Activated T-helper 17 cell treated with anti-CD3 and anti-CD28 coated beads, Interleukin-2, amount 50 U/mL, for 72 hours (primary cell): Measurements from ENCODE around the gene INTS14. TPM values are rescaled to one million over a fixed set of nuclear protein-coding genes. Genes with fewer than 3 reads are reported as not detected.
"Not testable (repeated sequence)": the region's sequence is repeated elsewhere in the genome, so short reads cannot be mapped to it uniquely, and the experiment has no call there.

ENCODE experiments used
- ATAC-seq: fragments of 150-1000 bp; cut with Tn5 transposase; replicated peaks from 2 replicates; pipeline ENCODE4 v1.10.0; 2021; ENCODE audit warnings: mild to moderate bottlenecking, moderate library complexity
- H3K27ac Mint-ChIP-seq: one replicate; pipeline ENCODE4 v1.8.0; 2022; ENCODE audit warnings: mixed read lengths
- H3K27me3 Mint-ChIP-seq: one replicate; pipeline ENCODE4 v1.8.0; 2022; ENCODE audit warnings: mixed read lengths
- H3K36me3 Mint-ChIP-seq: one replicate; pipeline ENCODE4 v1.8.0; 2022; ENCODE audit warnings: low read depth, mild to moderate bottlenecking, mixed read lengths
- H3K4me1 Mint-ChIP-seq: one replicate; pipeline ENCODE4 v1.8.0; 2022; ENCODE audit warnings: mixed read lengths
- H3K4me3 Mint-ChIP-seq: one replicate; pipeline ENCODE4 v1.8.0; 2022; ENCODE audit warnings: mild to moderate bottlenecking, mixed read lengths
- H3K9me3 Mint-ChIP-seq: one replicate; pipeline ENCODE4 v1.8.0; 2022; ENCODE audit warnings: mixed read lengths
- total RNA-seq, 2 donors: library from RNA; stranded (reverse); gene quantifications; one replicate each; pipeline ENCODE4 v1.2.3, GENCODE V29; 2022

The INTS14 gene
- total RNA-seq, 2 donors from 2014 or later, result 40.0 to 77.6 TPM

GRCh38 chr15:65618560-65619109 is 7.7 kb upstream of the INTS14 start:
- no peak for ATAC-seq
- Mint-ChIP-seq H3K36me3 (no peaks in the 10 kb centered on the region), H3K4me3 (no peak overlapping the region), H3K9me3 (no peaks in the 10 kb centered on the region), H3K4me1 (no peaks in the 10 kb centered on the region), H3K27ac (no peak overlapping the region), H3K27me3 (no peaks in the 10 kb centered on the region)

DNA sequence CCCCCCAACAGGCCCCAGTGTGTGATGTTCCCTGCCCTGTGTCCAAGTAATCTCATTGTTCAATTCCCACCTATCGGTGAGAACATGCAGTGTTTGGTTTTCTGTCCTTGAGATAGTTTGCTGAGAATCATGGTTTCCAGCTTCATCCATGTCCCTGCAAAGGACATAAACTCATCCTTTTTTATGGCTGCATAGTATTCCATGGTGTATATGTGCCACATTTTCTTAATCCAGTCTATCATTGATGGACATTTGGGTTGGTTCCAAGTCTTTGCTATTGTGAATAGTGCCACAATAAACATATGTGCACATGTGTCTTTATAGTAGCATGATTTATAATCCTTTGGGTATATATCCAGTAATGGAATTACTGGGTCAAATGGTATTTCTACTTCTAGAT is 5.0 kb upstream of the INTS14 start:
- ATAC-seq, H3K4me1 Mint-ChIP-seq, H3K36me3 Mint-ChIP-seq, H3K27ac Mint-ChIP-seq, H3K27me3 Mint-ChIP-seq, H3K4me3 Mint-ChIP-seq, H3K9me3 Mint-ChIP-seq: not testable (repeated sequence)

DNA sequence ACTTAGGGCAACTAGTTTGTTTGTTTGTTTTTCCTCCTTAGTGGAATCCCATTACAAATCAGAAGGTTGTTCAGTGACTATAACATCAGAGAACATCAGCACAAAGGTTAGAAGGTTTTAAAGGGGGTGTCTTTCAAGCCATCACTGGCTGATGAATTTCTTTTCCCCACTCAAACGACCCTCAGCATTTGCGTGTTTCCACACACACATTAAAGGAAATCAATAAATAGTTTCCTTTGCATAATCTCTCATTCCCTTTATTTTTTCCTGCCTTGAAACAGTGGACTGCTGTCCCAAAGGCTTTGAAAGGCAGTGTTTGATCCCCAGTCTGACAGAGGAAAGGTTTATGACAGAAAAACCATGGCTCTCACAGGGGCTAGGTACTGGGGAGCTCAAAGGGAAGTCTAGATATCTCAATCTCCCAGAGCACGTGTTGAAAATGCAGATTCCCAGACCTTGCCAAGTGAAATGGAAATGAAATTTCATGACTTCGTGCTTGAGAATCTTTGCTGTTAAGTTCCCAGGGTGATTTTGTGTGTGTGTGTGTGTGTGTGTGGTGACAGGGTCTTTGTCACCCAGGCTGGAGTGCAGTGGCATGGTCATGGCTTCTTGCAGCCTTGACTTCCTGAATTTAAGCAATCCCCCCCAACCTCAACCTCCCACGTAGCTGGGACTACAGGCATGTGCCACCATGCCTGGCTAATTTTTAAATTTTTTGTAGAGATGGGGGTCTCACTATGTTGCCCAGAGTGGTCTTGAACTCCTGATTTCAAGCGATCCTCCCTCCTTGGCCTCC is 2.2 kb upstream of the INTS14 start:
- Mint-ChIP-seq H3K4me3 (no peak overlapping the region), H3K36me3 (no peaks in the 10 kb centered on the region), H3K27ac (peak overlapping the region; percentile 98), H3K4me1 (peaks cover 13% of the 10 kb centered on the region), H3K27me3 (no peaks in the 10 kb centered on the region), H3K9me3 (no peaks in the 10 kb centered on the region)
- no peak for ATAC-seq

DNA sequence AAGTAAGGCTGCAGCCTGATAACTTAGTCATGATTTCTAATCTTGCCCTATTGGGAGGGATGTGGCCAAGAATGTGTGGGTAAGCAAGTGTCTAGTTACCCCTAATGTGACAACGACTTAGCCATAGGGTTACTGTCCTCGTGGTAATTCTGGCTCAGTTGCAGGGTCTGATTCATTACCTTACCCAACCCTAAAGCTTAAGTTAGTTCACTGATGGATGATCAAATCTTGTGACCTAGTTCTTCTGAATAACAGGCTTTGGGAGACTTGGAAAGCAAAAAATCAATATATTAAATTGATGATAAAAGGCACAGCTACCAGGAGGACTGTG is 1.6 kb upstream of the INTS14 start:
- Mint-ChIP-seq H3K4me3 (peak overlapping the region; percentile 97), H3K4me1 (peaks cover 13% of the 10 kb centered on the region), H3K27me3 (no peaks in the 10 kb centered on the region), H3K27ac (peak overlapping the region; percentile 98), H3K9me3 (no peaks in the 10 kb centered on the region), H3K36me3 (peaks cover under 1% of the 10 kb centered on the region)
- peak; percentile 13 for ATAC-seq

DNA sequence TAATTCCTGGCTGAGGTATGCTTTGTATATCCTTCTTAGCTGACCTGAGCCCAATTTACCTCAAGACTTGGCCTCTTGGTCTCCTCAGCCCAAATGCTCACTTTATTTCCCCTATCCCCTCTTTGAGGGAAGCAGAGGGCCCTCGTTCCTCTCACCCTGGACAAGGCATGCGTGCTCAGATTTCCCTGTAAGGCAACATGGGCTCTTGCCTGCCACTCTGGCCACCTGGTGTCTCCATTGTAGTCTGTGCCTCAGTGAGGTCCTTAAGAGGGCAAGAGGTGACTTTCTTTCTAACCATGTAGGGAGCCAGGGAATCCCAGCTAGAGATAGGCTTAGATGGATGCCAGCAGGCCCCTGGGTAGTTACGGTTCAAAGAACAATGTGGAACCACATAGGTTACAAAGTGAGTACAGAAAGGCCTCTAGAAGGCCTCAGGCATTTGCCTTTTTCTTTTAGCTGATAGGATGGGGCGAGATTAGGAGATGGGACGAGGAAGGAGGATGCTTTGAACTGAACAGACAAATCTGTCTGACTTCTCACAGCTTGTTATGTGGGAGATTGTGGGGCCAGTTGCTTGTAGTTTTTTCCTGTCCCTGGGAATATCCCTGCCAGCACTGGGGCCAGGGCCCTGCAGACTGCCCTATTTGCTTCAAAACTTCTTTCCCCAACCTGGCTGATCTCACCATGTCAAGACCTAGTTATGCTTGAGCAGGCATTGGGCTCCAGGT is 1.1 kb upstream of the INTS14 start:
- H3K9me3 Mint-ChIP-seq, result no peaks in the 10 kb centered on the region
- H3K27ac Mint-ChIP-seq, result peak overlapping the region; percentile 98
- ATAC-seq, result no peak
- peak overlapping the region; percentile 97 for H3K4me3 Mint-ChIP-seq
- peaks cover 13% of the 10 kb centered on the region for H3K4me1 Mint-ChIP-seq
- H3K36me3 Mint-ChIP-seq, result peaks cover 6% of the 10 kb centered on the region
- no peaks in the 10 kb centered on the region for H3K27me3 Mint-ChIP-seq

DNA sequence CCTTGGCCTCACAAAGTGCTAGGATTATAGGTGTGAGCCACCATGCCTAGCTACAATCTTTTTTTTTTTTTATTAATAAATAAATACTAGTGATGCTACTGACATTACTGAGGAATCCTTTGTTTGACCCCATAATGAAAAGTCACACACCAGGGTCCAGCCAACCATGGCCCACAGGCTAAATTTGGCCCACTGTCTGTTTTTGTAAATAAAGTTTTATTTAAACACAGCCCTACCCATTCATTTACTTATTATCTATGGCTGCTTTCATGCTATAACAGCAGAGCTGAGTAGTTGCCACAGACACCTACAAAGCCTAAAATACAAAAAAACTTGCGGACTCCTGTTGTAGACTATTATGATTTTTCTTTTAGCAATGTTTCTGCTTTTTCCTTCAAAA is 7.4 kb downstream of the INTS14 start:
- Mint-ChIP-seq H3K27me3 (no peaks in the 10 kb centered on the region), H3K36me3 (peaks cover 76% of the 10 kb centered on the region), H3K9me3 (no peaks in the 10 kb centered on the region), H3K4me3 (no peak overlapping the region), H3K4me1 (no peaks in the 10 kb centered on the region), H3K27ac (no peak overlapping the region)
- ATAC-seq, result no peak

- Mint-ChIP-seq H3K4me1 (no peaks in the 10 kb centered on the region), H3K27me3 (no peaks in the 10 kb centered on the region), H3K27ac (no peak overlapping the region), H3K4me3 (no peak overlapping the region), H3K36me3 (peaks cover 80% of the 10 kb centered on the region), H3K9me3 (no peaks in the 10 kb centered on the region)
- ATAC-seq, result no peak
These were observed 7.8 kb downstream of the INTS14 start for GRCh38 chr15:65603134-65603533.

GRCh38 chr15:65599677-65600076 is 11.3 kb downstream of the INTS14 start:
- no peak for ATAC-seq
- H3K4me3 Mint-ChIP-seq, result no peak overlapping the region
- peaks cover 95% of the 10 kb centered on the region for H3K36me3 Mint-ChIP-seq
- H3K27me3 Mint-ChIP-seq, result no peaks in the 10 kb centered on the region
- no peak overlapping the region for H3K27ac Mint-ChIP-seq
- H3K4me1 Mint-ChIP-seq, result no peaks in the 10 kb centered on the region
- no peaks in the 10 kb centered on the region for H3K9me3 Mint-ChIP-seq

GRCh38 chr15:65598468-65598867 is 12.5 kb downstream of the INTS14 start:
- no peaks in the 10 kb centered on the region for H3K27me3 Mint-ChIP-seq
- H3K9me3 Mint-ChIP-seq, result no peaks in the 10 kb centered on the region
- H3K36me3 Mint-ChIP-seq, result peaks cover 95% of the 10 kb centered on the region
- H3K4me3 Mint-ChIP-seq, result no peak overlapping the region
- H3K4me1 Mint-ChIP-seq, result no peaks in the 10 kb centered on the region
- H3K27ac Mint-ChIP-seq, result no peak overlapping the region
- ATAC-seq, result no peak

GRCh38 chr15:65595960-65596359 is 15.0 kb downstream of the INTS14 start:
- Mint-ChIP-seq H3K4me3 (no peak overlapping the region), H3K36me3 (peaks cover 96% of the 10 kb centered on the region), H3K27me3 (no peaks in the 10 kb centered on the region), H3K27ac (no peak overlapping the region), H3K9me3 (no peaks in the 10 kb centered on the region), H3K4me1 (no peaks in the 10 kb centered on the region)
- ATAC-seq, result no peak

DNA sequence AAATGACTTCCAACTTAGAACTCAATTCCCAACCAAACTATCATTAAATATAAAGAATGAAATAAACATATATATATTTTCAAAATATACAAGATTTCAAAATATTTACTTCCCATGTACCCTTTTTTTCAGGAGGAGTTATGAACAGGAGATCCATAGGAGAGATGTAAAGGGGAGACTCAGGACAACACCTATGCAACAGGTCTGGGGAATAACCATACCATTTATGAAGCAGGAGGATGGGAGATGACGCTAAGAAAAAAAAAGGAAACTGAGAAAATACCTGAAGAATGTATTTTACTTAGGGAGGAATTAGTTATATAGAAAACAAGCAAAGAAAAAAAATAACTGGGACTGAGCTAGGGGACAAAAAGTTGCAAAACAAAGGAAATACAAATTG is 23.8 kb downstream of the INTS14 start:
- H3K27ac Mint-ChIP-seq, result no peak overlapping the region

GRCh38 chr15:65584241-65584640 is 26.7 kb downstream of the INTS14 start:
- peaks cover 82% of the 10 kb centered on the region for H3K36me3 Mint-ChIP-seq
- peak overlapping the region; percentile 25 for H3K4me3 Mint-ChIP-seq

More for the DNA sequence above, 23.8 kb downstream of the INTS14 start:
- no peaks in the 10 kb centered on the region for H3K27me3 Mint-ChIP-seq
- peaks cover 82% of the 10 kb centered on the region for H3K36me3 Mint-ChIP-seq
- H3K4me1 Mint-ChIP-seq, result peaks cover 14% of the 10 kb centered on the region
- H3K9me3 Mint-ChIP-seq, result no peaks in the 10 kb centered on the region
- ATAC-seq, result no peak
- H3K4me3 Mint-ChIP-seq, result no peak overlapping the region

DNA sequence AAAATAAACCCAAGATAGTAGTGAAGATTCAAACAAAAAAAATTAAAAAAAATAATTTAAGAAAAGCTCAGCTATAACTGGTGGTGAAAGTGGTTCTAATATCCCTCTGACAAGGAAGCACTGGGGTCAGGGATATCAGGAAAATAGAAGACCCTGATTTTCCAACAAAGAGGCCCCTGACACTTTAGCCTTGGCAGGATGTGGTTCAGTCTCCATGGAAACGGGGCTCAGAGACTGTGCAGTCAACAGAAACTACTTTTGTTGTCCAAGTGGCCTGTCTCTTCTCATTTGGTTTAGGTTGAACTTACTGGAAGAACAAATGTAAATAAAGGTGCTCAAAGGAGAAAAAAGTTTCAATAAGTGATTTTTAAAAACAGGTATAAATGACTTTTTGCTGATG is 27.2 kb downstream of the INTS14 start:
- H3K27me3 Mint-ChIP-seq, result no peaks in the 10 kb centered on the region
- peak overlapping the region; percentile 25 for H3K4me3 Mint-ChIP-seq
- peak; percentile 88 for ATAC-seq
- H3K36me3 Mint-ChIP-seq, result peaks cover 86% of the 10 kb centered on the region
- no peaks in the 10 kb centered on the region for H3K9me3 Mint-ChIP-seq
- H3K4me1 Mint-ChIP-seq, result peaks cover 14% of the 10 kb centered on the region
- H3K27ac Mint-ChIP-seq, result peak overlapping the region; percentile 71

More at GRCh38 chr15:65584241-65584640, 26.7 kb downstream of the INTS14 start:
- H3K9me3 Mint-ChIP-seq, result no peaks in the 10 kb centered on the region
- no peak for ATAC-seq
- peaks cover 14% of the 10 kb centered on the region for H3K4me1 Mint-ChIP-seq
- peak overlapping the region; percentile 71 for H3K27ac Mint-ChIP-seq
- no peaks in the 10 kb centered on the region for H3K27me3 Mint-ChIP-seq

- Mint-ChIP-seq H3K4me1 (peaks cover 7% of the 10 kb centered on the region), H3K9me3 (no peaks in the 10 kb centered on the region), H3K27ac (peak overlapping the region; percentile 56), H3K27me3 (no peaks in the 10 kb centered on the region), H3K4me3 (no peak overlapping the region), H3K36me3 (peaks cover 92% of the 10 kb centered on the region)
- no peak for ATAC-seq
These were observed 30.6 kb downstream of the INTS14 start for GRCh38 chr15:65580287-65580686.

GRCh38 chr15:65579762-65580161 is 31.2 kb downstream of the INTS14 start:
- ATAC-seq, result no peak

More at GRCh38 chr15:65579762-65580161, 31.2 kb downstream of the INTS14 start:
- H3K4me1 Mint-ChIP-seq, result peaks cover 7% of the 10 kb centered on the region
- H3K27me3 Mint-ChIP-seq, result no peaks in the 10 kb centered on the region
- no peaks in the 10 kb centered on the region for H3K9me3 Mint-ChIP-seq
- H3K36me3 Mint-ChIP-seq, result peaks cover 97% of the 10 kb centered on the region
- peak overlapping the region; percentile 56 for H3K27ac Mint-ChIP-seq
- no peak overlapping the region for H3K4me3 Mint-ChIP-seq
